Neural cell (in vitro differentiated cells): ENCODE results near the gene IFNA7. TPM values are rescaled to one million over a fixed set of nuclear protein-coding genes. Genes with fewer than 3 reads are reported as not detected.

Experiments used
- H2AFZ ChIP-seq: fragments of 200-600, 300-800 bp; sonication (generic), shearing (Covaris generic); 2 replicates; pipeline ENCODE4 v1.6.0; 2014; ENCODE audit warnings: low read depth, mild to moderate bottlenecking, antibody characterized with exemption, low read length, moderate library complexity
- H3F3A ChIP-seq: fragments of 200-600 bp; shearing (Covaris generic); 2 replicates; pipeline ENCODE4 v1.6.1; 2016; ENCODE audit warnings: mild to moderate bottlenecking, moderate library complexity, mixed read lengths, antibody characterized with exemption, low read length; ENCODE audit not compliant: insufficient read depth, poor library complexity, severe bottlenecking
- H3K27ac ChIP-seq: fragments of 200-600, 300-800 bp; sonication (generic), shearing (Covaris generic); 2 replicates; pipeline ENCODE4 v1.5.1; 2014; ENCODE audit warnings: mild to moderate bottlenecking, low read length, moderate library complexity
- H3K27me3 ChIP-seq: fragments of 300-800, 200-600 bp; sonication (generic), shearing (Covaris generic); 2 replicates; pipeline ENCODE4 v1.6.0; 2014; ENCODE audit warnings: mild to moderate bottlenecking, low read depth, low read length, moderate library complexity; ENCODE audit not compliant: insufficient read depth
- H3K36me3 ChIP-seq: fragments of 300-800, 200-600 bp; sonication (generic), shearing (Covaris generic); 2 replicates; pipeline ENCODE4 v1.5.1; 2014; ENCODE audit warnings: mild to moderate bottlenecking, antibody characterized with exemption, low read length, moderate library complexity; ENCODE audit not compliant: insufficient read depth
- H3K4me2 ChIP-seq: fragments of 300-800, 200-600 bp; sonication (generic), shearing (Covaris generic); 2 replicates; pipeline ENCODE4 v1.6.0; 2014; ENCODE audit warnings: mild to moderate bottlenecking, low read length
- H3K4me3 ChIP-seq: fragments of 300-800, 200-600 bp; sonication (generic), shearing (Covaris generic); 2 replicates; pipeline ENCODE4 v1.5.1; 2014; ENCODE audit warnings: mild to moderate bottlenecking, low read length, moderate library complexity
- H3K79me2 ChIP-seq: fragments of 200-600 bp; shearing (Covaris generic); replicated peaks from 2 replicates; pipeline ENCODE4 v1.6.0; 2014; ENCODE audit warnings: mild to moderate bottlenecking, low read length, moderate library complexity; ENCODE audit not compliant: insufficient read depth
- H3K9ac ChIP-seq: fragments of 300-800, 200-600 bp; sonication (generic), shearing (Covaris generic); 2 replicates; pipeline ENCODE4 v1.6.1; 2016; ENCODE audit warnings: mild to moderate bottlenecking, low read length, mixed read lengths
- H3K9me2 ChIP-seq: fragments of 200-600 bp; shearing (Covaris generic); 2 replicates; pipeline ENCODE4 v1.6.1; 2016; ENCODE audit warnings: mild to moderate bottlenecking, low read length, mixed read lengths; ENCODE audit not compliant: insufficient read depth
- H3K9me3 ChIP-seq: fragments of 200-600, 300-800 bp; sonication (generic), shearing (Covaris generic); 2 replicates; pipeline ENCODE4 v1.6.1; 2016; ENCODE audit warnings: mild to moderate bottlenecking, mixed run types, low read length, moderate library complexity, mixed read lengths
- H4K20me1 ChIP-seq: fragments of 200-600 bp; shearing (Covaris generic); 2 replicates; pipeline ENCODE4 v1.6.1; 2016; ENCODE audit warnings: mild to moderate bottlenecking, mixed run types; ENCODE audit not compliant: insufficient read depth
- CTCF ChIP-seq: fragments of 450-650 bp; IDR thresholded peaks from 2 replicates; pipeline ENCODE4 v1.5.1; 2014; ENCODE audit warnings: antibody characterized with exemption, mild to moderate bottlenecking, moderate library complexity; ENCODE audit not compliant: poor library complexity, severe bottlenecking
- EP300 ChIP-seq: fragments of 450-650 bp; conservative IDR thresholded peaks from 2 replicates; pipeline ENCODE4 v1.6.1; 2014; ENCODE audit warnings: antibody characterized with exemption, mild to moderate bottlenecking, moderate library complexity; ENCODE audit not compliant: poor library complexity, severe bottlenecking
- EZH2 ChIP-seq: fragments of 200-600, 300-800 bp; shearing (Covaris generic), sonication (generic); IDR thresholded peaks from 2 replicates; pipeline ENCODE4 v1.6.1; 2014; ENCODE audit warnings: antibody characterized with exemption, low read length, borderline replicate concordance, mild to moderate bottlenecking; ENCODE audit not compliant: insufficient read depth, poor library complexity, severe bottlenecking
- MXI1 ChIP-seq: fragments of 450-650 bp; conservative IDR thresholded peaks from 2 replicates; pipeline ENCODE4 v1.6.1; 2014; ENCODE audit warnings: antibody characterized with exemption, mild to moderate bottlenecking; ENCODE audit not compliant: poor library complexity, severe bottlenecking
- POLR2AphosphoS5 ChIP-seq: IDR thresholded peaks from 2 replicates; pipeline ENCODE4 v1.6.1; 2012
- RAD21 ChIP-seq: fragments of 450-650 bp; conservative IDR thresholded peaks from 2 replicates; pipeline ENCODE4 v1.6.1; 2014; ENCODE audit warnings: antibody characterized with exemption, mild to moderate bottlenecking, moderate library complexity
- REST ChIP-seq: IDR thresholded peaks from 2 replicates; pipeline ENCODE4 v1.6.1; 2012; ENCODE audit warnings: borderline replicate concordance
- SMC3 ChIP-seq: fragments of 450-650 bp; conservative IDR thresholded peaks from 2 replicates; pipeline ENCODE4 v1.6.1; 2014; ENCODE audit warnings: antibody characterized with exemption, mild to moderate bottlenecking, moderate library complexity; ENCODE audit not compliant: poor library complexity
- TAF1 ChIP-seq: IDR thresholded peaks from 2 replicates; pipeline ENCODE4 v1.6.1; 2012; ENCODE audit warnings: low read depth
- polyA plus RNA-seq: library from polyadenylated mRNA; depleted of rRNA; stranded (reverse); fragments of >200 nt; gene quantifications from 2 replicates; pipeline ENCODE4 v1.2.3, GENCODE V29; 2014

Gene IFNA7
- polyA plus RNA-seq, 1 donor from 2014 or later: not detected

DNA sequence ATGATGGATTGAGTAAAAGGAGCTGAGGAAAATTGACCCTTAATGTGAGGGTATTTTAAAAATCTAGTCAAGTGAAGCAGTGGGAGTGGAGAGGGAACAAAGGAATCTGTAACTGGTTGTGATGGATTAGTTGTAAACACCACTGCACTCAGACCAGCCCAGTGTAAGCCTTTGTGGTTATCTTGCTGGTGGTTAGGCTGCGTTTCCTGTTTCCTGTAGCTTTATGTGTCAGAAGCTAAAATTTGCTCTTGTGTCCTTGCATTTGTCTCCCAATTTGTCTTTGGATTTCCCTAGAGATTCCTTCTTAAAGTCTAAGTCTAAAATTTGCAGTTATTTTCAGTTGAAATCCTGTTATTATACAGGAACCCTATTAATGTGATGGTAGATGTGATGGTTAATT lies 41.8 kb downstream of the IFNA7 start:
- Histone ChIP-seq H2AFZ (no peak overlapping the region), H3K9ac (no peak overlapping the region), H3K4me3 (no peak overlapping the region), H4K20me1 (no peaks in the 10 kb centered on the region), H3K36me3 (no peaks in the 10 kb centered on the region), H3F3A (no peaks in the 10 kb centered on the region), H3K4me2 (no peak overlapping the region), H3K9me2 (no peaks in the 10 kb centered on the region), H3K27ac (no peak overlapping the region), H3K27me3 (no peaks in the 10 kb centered on the region), H3K9me3 (no peaks in the 10 kb centered on the region), H3K79me2 (no peaks in the 10 kb centered on the region)
- TF ChIP-seq EZH2: no peak
- TF ChIP-seq EP300: no peak
- no peak for TF ChIP-seq RAD21
- TF ChIP-seq SMC3: no peak
- no peak for TF ChIP-seq TAF1
- no peak for TF ChIP-seq MXI1
- TF ChIP-seq CTCF: no peak
- no peak for TF ChIP-seq REST
- TF ChIP-seq POLR2AphosphoS5: no peak

- Histone ChIP-seq H3K4me3 (no peak overlapping the region), H2AFZ (no peak overlapping the region), H3K79me2 (no peaks in the 10 kb centered on the region), H3K4me2 (no peak overlapping the region), H3F3A (no peaks in the 10 kb centered on the region), H3K9me2 (no peaks in the 10 kb centered on the region), H3K36me3 (no peaks in the 10 kb centered on the region), H3K27me3 (no peaks in the 10 kb centered on the region), H3K9ac (no peak overlapping the region), H3K27ac (no peak overlapping the region), H3K9me3 (no peaks in the 10 kb centered on the region), H4K20me1 (no peaks in the 10 kb centered on the region)
- TF ChIP-seq TAF1 (no peak), CTCF (no peak), EP300 (no peak), MXI1 (no peak), RAD21 (no peak), REST (no peak), POLR2AphosphoS5 (no peak), SMC3 (no peak), EZH2 (no peak)
These were observed 46.5 kb downstream of the IFNA7 start for GRCh38 chr9:21155501-21155900.
